GM19395 (cell line): Measurements from ENCODE around the gene GRID2.

ENCODE experiments used
- ATAC-seq: cut with Tn5 transposase; IDR thresholded peaks from one replicate; pipeline ENCODE4 v1.9.1; 2021; ENCODE audit warnings: mild to moderate bottlenecking, moderate library complexity; ENCODE audit not compliant: unreplicated experiment

The GRID2 gene

DNA sequence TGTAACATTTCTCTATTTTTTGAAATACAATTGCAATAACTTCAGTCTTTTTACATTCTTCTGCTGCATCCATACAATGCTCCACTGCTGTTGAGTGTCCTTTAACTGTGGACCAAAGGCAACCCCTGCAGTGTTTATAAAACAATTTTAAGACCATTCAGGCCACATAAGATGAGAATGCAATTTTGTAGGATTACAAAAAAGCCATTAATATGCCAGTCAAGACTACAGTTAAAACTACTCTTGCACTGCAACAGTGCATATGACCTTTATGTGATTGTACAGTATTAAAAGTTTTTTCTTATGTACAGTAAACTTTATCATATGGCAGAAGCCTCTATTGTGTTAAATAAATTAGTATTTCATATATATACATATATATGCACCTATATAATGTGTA lies 1469.1 kb downstream of the GRID2 start:
- no peak for ATAC-seq

DNA sequence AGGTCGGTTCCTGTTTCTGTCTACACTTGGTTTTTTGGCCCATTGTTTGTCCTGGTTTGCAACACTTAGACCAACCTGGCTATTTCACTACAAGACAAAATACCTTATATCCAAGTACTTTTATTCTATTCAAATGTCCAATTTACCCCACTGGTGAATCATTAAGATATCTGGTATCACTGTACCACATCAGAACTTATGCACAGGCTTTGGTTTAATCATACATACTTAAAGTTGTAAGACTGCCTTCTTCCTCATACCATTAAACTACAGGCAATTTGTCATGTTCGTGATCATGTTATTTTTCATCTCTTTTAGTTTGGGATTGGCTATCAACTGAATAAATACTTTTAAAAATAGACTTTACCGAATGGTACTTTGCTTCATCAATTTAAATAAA lies 1471.8 kb downstream of the GRID2 start:
- no peak for ATAC-seq

- no peak for ATAC-seq
Observed at GRCh38 chr4:93776386-93777080, 1472.8 kb downstream of the GRID2 start.

GRCh38 chr4:93777081-93777460 lies 1473.3 kb downstream of the GRID2 start:
- no peak for ATAC-seq

- no peak for ATAC-seq
Observed at GRCh38 chr4:93779228-93779627, 1475.5 kb downstream of the GRID2 start.

GRCh38 chr4:93780080-93780479 lies 1476.3 kb downstream of the GRID2 start:
- ATAC-seq, result no peak

DNA sequence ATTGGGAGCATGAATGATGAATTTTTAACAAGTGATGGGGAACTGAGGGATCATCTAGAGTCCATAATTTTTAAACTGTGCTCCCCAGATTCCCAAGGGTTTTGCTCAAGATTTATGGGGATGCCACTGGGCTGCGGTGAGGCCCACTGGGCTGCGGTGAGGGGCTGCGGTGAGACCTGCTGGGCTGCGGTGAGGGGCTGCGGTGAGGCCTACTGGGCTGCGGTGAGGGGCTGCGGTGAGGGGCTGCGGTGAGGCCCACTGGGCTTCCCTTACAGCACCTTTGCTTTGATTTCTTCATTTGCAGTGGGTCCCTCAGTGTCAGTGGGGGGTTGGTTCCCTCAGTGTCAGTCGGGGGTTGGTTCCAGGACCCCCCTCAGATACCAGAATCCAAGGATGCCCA lies 1477.4 kb downstream of the GRID2 start:
- no peak for ATAC-seq

DNA sequence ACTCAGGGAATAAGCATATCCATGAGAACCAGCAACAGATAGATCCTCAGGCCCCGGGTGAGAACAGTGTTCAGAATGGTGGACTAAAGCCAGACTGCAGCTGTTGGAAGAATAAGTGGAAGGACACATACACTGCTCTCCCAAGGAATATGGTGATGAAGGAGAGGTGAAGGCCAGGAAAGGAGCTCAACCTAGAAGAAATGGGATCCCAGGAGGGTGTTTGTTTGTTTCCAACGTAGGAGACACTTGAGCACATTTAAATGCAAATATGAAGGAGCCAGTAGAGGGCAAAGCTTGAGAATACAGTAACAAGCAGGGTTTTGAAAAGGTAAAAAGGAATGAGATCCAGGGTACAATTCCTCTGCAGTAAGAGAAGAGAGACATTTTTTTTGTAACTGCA lies 1482.4 kb downstream of the GRID2 start:
- ATAC-seq, result no peak

- ATAC-seq, result no peak
Observed at GRCh38 chr4:93788712-93789111, 1484.9 kb downstream of the GRID2 start.

GRCh38 chr4:93791570-93792195 lies 1487.9 kb downstream of the GRID2 start:
- peak; percentile 88 for ATAC-seq

DNA sequence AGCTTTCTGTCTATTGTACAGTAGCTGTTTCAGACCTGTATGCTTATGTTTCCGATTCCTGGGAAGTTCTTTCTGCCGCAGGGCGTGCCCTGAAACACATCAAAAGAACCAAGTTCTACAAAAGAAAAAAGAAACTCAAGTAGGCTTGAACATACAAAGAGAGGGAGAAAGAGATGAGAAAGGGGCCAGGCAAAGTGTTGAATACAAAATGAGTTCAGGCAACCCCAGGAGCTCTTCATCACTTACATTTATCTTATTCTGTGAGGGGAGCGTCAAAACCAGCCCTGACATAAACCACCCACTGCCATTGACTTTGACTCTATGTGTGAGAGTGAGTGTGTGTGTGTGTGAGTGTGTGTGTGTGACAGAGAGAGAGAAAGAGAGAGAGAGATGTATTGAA lies 1498.3 kb downstream of the GRID2 start:
- ATAC-seq, result no peak

DNA sequence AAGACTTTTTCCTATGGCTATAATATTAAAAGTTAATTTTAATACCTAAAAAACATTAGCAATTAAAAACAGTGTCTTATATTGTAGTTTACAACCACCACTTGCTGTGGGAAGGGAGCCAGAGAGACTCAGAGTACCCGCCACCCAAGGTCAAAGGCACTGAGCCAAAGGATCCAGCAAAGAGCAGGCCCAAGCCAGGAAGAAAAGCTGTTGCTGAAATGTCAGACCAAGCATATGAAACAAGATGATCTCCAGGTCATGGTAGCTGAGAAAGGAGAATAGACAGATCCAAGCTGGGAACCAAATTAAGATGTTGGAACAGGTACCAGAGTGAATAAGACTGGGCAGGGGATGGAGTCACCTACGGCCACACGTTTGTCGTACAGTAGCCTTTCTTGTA lies 1506.0 kb downstream of the GRID2 start:
- ATAC-seq, result no peak

- ATAC-seq, result no peak
Observed at GRCh38 chr4:93810340-93810992, 1506.7 kb downstream of the GRID2 start.

GRCh38 chr4:93813092-93813491 lies 1509.3 kb downstream of the GRID2 start:
- no peak for ATAC-seq

DNA sequence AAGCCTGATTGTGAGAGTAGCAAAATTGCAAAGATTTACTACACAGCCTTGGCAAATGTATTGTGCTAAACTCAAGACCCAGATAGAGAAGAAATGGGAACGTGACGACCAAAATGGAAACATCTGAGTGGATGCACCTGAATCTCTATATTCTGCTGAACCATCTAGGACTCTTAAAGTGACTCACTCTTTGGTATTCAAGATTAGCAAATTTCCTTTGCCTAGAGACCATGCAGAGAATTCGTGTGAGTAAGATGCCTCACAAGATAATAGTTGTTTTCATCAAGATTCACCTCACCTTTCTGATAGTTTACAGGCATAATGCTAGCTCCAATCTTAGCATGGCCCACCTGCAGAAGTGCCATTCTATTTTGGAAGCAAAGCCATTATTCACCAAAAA lies 1510.4 kb downstream of the GRID2 start:
- no peak for ATAC-seq

DNA sequence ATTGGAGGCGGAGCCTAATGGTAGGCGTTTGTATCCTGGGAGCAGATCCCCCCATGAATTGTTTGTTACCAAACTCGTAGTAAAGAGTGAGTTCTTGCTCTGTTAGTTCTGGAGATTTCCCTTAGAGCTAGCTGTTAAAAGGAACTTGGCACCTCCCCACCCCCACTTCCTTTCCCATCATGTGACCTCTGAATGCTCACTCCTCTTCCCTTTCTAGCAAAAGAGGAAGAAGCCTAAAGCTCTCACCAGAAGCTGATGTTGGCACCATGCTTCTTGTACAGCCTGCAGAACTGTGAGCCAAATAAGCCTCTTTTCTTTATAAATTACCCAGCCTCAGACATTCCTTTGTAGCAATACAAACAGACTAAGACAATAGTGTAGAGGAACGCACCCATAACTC lies 1511.0 kb downstream of the GRID2 start:
- no peak for ATAC-seq
